ENCODE data around the gene NRL. TPM values are rescaled to one million over a fixed set of nuclear protein-coding genes. Genes with fewer than 3 reads are reported as not detected.

The NRL gene
- total RNA-seq, 2 experiments from 2014 or later: 4.6 to 7.5 TPM

- no TSS peak for BruUV-seq (replicated peaks)
- no peak for DNase-seq (ENCODE audit: low spot score)
- Histone ChIP-seq H3K4me1 (ENCODE audit: insufficient read depth, low read length, poor library complexity, severe bottlenecking) (peaks cover 11% of the 10 kb centered on the region), H3K4me3 (ENCODE audit: low read depth, low read length, poor library complexity, severe bottlenecking) (no peak overlapping the region), H3K9me2 (ENCODE audit: insufficient read depth, low read length) (no peaks in the 10 kb centered on the region), H3K36me3 (ENCODE audit: insufficient read depth, low read length) (peaks cover 51% of the 10 kb centered on the region), H4K20me1 (ENCODE audit: insufficient read depth, low read length) (no peaks in the 10 kb centered on the region), H3K4me2 (ENCODE audit: low read length) (no peak overlapping the region), H3K9me3 (ENCODE audit: low read length) (no peaks in the 10 kb centered on the region), H2AFZ (ENCODE audit: low read length) (no peak overlapping the region), H3K27ac (ENCODE audit: low read depth, low read length, poor library complexity, severe bottlenecking) (no peak overlapping the region), H3K79me2 (ENCODE audit: insufficient read depth, low read depth, low read length) (peaks cover 14% of the 10 kb centered on the region; the same call in 1 of the 2 replicates)
- TF ChIP-seq CTCF (conservative IDR thresholded peaks at IDR 0.05; ENCODE audit: low read length): no peak
- no peak for TF ChIP-seq EZH2phosphoT487 (IDR thresholded peaks at IDR 0.05; ENCODE audit: borderline replicate concordance, low read depth, low read length)
- ChIA-PET CTCF (ENCODE audit: unreplicated experiment) (interaction anchor here (2.2 kb wide), 1 partner anchor 11 kb away, joined by 6 read pairs; the partner anchor contains the start of gene IRF9), POLR2A (interaction anchor here (0.6 to 1.1 kb wide), 2 partner anchors 55 to 829 kb away, joined by 3 to 4 read pairs; partner anchors contain the start of gene PABPN1)
- intact Hi-C loops (cut with micrococcal nuclease; ENCODE audit: unreplicated experiment): no loop called here
These were observed 35.8 kb upstream of the NRL start for GRCh38 chr14:24150567-24150966.

GRCh38 chr14:24150061-24150460 lies 35.3 kb upstream of the NRL start:
- POLR2A ChIA-PET: interaction anchor here (1.1 kb wide), 1 partner anchor 55 kb away, joined by 3 read pairs; no protein-coding TSS in a partner anchor
- TF ChIP-seq EZH2phosphoT487 (IDR thresholded peaks at IDR 0.05; ENCODE audit: borderline replicate concordance, low read depth, low read length): no peak
- TF ChIP-seq CTCF (conservative IDR thresholded peaks at IDR 0.05; ENCODE audit: low read length): no peak
- no peaks in the 10 kb centered on the region for H3K9me3 ChIP-seq (ENCODE audit: low read length)
- H2AFZ ChIP-seq (ENCODE audit: low read length): no peak overlapping the region
- no peak overlapping the region for H3K4me3 ChIP-seq (ENCODE audit: low read depth, low read length, poor library complexity, severe bottlenecking)
- intact Hi-C loops (cut with micrococcal nuclease; ENCODE audit: unreplicated experiment): no loop called here
- peaks cover 49% of the 10 kb centered on the region for H3K36me3 ChIP-seq (ENCODE audit: insufficient read depth, low read length)
- H3K4me1 ChIP-seq (ENCODE audit: insufficient read depth, low read length, poor library complexity, severe bottlenecking): peaks cover 16% of the 10 kb centered on the region
- H4K20me1 ChIP-seq (ENCODE audit: insufficient read depth, low read length): no peaks in the 10 kb centered on the region
- H3K79me2 ChIP-seq (ENCODE audit: insufficient read depth, low read depth, low read length): peaks cover 19% of the 10 kb centered on the region; the same call in 1 of the 2 replicates
- H3K27ac ChIP-seq (ENCODE audit: low read depth, low read length, poor library complexity, severe bottlenecking): no peak overlapping the region
- CTCF ChIA-PET (ENCODE audit: unreplicated experiment): interaction anchor here (2.2 kb wide), 1 partner anchor 11 kb away, joined by 6 read pairs; the partner anchor contains the start of gene IRF9
- no TSS peak for BruUV-seq (replicated peaks)
- H3K4me2 ChIP-seq (ENCODE audit: low read length): no peak overlapping the region
- H3K9me2 ChIP-seq (ENCODE audit: insufficient read depth, low read length): no peaks in the 10 kb centered on the region
- DNase-seq (ENCODE audit: low spot score): no peak

GRCh38 chr14:24149302-24149969 lies 34.7 kb upstream of the NRL start:
- H3K79me2 ChIP-seq (ENCODE audit: insufficient read depth, low read depth, low read length): peaks cover 19% of the 10 kb centered on the region; the same call in 1 of the 2 replicates
- POLR2A ChIA-PET: interaction anchor here (1.1 to 3.9 kb wide), 2 partner anchors 54 to 55 kb away, joined by 3 to 20 read pairs; partner anchors contain the start of gene PCK2
- DNase-seq (ENCODE audit: low spot score): no peak
- H4K20me1 ChIP-seq (ENCODE audit: insufficient read depth, low read length): no peaks in the 10 kb centered on the region
- no peak overlapping the region for H3K4me3 ChIP-seq (ENCODE audit: low read depth, low read length, poor library complexity, severe bottlenecking)
- H3K9me3 ChIP-seq (ENCODE audit: low read length): no peaks in the 10 kb centered on the region
- TF ChIP-seq CTCF (conservative IDR thresholded peaks at IDR 0.05; ENCODE audit: low read length) (no peak), EZH2phosphoT487 (IDR thresholded peaks at IDR 0.05; ENCODE audit: borderline replicate concordance, low read depth, low read length) (no peak)
- intact Hi-C loops (cut with micrococcal nuclease; ENCODE audit: unreplicated experiment): loop anchor here (10.0 kb wide), 1 partner anchor 845 kb away; the partner anchor contains the start of genes BCL2L2 and PPP1R3E
- peaks cover 17% of the 10 kb centered on the region for H3K4me1 ChIP-seq (ENCODE audit: insufficient read depth, low read length, poor library complexity, severe bottlenecking)
- no TSS peak for BruUV-seq (replicated peaks)
- H3K36me3 ChIP-seq (ENCODE audit: insufficient read depth, low read length): peaks cover 49% of the 10 kb centered on the region
- no peak overlapping the region for H3K4me2 ChIP-seq (ENCODE audit: low read length)
- CTCF ChIA-PET (ENCODE audit: unreplicated experiment): interaction anchor here (1.1 kb wide), 1 partner anchor 12 kb away, joined by 4 read pairs; the partner anchor contains the start of gene IRF9
- H2AFZ ChIP-seq (ENCODE audit: low read length): no peak overlapping the region
- no peaks in the 10 kb centered on the region for H3K9me2 ChIP-seq (ENCODE audit: insufficient read depth, low read length)
- H3K27ac ChIP-seq (ENCODE audit: low read depth, low read length, poor library complexity, severe bottlenecking): no peak overlapping the region
